SIG-M5 treated with dmso at 0.1 percent for 504 hours (cell line): ENCODE data around the gene ADARB2.

Experiments used
- DNase-seq: peaks from one replicate; lab custom pipeline; 2025; ENCODE audit not compliant: unreplicated experiment; lab: John Stamatoyannopoulos, UW

ADARB2 gene

DNA sequence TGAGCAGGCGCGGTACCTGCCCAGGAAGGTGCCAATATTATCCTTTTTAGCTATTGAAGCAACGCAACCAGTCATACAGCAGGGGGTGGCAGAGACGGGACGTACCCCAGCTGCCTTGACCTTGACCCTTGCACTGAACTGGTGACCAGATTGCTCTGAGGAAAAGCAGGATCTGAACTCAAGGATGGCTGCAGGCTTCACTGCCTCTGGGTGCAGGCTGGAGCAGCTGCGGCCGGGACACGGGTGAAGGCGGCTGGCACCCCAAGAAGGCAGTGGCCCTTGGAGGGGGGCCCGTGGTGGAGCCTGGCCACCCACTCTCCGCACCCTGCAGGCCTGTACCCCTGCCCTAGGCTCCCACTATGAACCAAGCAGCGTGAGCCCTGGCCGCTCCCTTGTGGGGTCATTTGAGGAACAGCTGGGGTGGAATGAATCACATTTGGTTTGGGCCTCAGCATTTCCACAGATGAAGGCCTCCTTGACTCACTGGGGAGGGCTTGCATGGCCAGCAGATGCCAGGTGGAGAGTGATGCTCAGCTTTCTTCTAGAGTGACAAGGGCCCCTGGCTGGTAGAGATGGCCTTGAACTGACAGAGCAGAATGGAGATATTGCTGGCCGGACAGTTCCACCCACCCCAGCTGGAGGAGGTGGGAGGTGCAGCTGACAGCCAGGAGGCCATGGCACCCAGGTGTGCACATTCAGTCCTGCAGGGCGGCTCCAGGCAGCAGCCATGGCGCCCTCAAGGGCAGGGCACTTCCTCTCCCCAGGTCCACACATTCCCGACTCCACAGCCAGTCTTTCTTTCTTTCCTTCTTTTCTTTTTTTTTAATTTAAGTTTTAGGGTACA is 462.4 kb downstream of the ADARB2 start:
- DNase-seq = no peak

DNA sequence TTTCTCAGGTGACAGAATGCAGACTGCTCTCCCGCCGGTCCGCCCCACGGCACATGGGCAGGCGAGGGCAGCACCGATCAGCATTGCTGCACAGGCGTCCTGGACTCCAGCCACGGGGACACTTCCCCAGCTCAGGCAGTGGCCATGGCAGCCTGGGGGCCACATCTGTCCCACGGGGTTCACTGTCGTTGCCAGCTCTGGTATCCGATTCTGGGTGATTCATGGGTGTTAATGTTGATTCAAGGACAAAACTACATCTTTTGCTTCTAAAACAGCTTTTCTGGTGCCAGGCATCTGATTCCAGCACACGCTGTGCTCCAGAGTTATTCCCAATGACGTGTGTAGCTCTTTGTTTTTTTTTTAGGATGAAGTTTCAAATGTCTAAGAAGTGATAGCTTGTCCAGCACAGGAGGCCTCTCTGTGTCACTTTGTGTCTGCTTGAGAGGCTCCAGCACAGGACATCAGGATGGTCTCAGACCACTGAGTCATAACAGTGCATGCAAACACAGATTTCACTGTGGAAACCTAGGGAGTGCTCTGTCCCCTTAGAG is 463.1 kb downstream of the ADARB2 start:
- DNase-seq = no peak

DNA sequence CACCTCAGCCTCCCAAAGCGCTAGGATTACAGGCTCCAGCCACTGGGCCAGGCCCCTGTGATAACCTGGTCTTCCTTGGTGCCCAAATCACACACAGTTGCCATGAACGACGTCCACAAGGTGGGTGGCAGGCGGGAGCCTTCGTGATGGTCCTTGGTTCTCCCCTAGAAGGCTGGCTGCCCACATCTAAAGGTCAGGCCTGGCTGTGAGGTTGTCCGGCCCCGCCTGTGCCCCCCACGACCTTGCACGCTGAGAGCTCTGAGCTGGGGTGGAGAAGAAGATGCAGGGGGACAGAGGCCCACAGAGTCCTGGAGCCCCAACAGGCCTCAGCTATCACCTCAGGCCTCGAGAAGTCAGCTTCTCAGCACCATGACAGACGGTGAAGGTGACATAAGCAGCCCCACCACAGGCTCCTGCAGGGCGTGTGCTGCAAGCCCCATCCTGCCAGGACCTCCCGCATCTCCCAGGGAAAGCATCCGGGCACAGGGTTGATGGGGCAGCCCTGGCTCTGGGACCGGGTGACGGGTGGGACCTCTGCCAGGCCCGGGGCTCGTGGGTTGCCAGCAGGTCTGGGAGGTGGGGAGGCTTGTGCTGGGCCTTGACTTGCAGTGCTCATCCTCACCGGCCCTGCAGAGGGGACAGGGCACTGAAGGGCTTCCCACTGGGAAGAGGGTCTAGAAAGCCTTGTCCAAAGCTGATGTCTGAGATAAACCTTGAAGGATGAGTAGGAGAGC is 463.8 kb downstream of the ADARB2 start:
- DNase-seq = no peak

DNA sequence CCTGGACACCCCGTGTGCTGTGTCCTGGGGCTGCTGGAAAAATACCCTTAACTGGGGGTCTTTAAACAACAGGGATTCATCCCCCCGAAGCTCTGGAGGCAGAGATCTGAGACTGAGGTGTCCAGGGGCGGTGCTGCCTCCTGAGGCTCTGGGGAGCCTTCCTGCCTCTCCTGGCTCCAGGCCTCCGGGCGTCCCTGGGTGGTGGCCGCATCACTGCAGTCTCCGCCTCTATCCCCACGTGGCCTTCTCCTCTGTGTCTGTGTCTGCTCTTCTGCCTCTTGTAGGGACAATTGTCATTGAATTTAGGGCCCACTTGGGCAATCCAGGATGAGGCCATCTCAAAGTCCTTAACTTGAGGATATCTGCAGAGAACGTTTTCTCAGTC is 464.6 kb downstream of the ADARB2 start:
- DNase-seq = no peak

DNA sequence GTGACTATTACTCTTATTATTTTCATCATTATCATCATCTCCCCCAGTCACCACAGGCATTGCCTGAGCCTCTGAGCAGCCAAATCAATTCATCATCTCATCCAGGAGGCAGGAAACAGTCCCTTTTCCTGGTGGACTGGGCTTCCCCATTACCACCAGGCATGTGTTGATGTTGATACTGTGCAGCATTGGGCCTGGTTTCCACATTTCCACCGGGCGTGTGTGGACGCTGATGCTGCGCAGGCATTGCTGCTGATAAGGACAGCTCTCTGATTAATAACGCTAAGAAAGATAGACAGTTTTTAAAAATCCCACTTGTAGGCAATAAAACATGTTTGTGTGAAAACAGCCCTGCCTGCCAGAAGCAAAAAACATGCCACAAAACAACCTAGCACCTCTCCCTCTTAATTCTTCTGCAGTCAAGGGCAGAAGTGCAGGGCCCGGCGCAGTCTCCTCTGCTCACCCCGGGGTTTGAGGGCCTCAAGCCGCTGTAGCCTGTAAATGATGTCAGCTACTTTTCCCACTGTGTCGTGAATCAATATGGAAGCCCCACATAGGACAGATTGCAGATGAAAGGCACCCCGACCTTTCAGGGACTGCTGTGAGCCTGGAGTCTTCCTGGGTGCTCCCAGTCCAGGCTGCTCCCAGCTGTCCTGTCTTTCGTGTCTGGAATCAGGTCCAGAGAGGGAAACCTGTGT is 465.1 kb downstream of the ADARB2 start:
- no peak for DNase-seq

DNA sequence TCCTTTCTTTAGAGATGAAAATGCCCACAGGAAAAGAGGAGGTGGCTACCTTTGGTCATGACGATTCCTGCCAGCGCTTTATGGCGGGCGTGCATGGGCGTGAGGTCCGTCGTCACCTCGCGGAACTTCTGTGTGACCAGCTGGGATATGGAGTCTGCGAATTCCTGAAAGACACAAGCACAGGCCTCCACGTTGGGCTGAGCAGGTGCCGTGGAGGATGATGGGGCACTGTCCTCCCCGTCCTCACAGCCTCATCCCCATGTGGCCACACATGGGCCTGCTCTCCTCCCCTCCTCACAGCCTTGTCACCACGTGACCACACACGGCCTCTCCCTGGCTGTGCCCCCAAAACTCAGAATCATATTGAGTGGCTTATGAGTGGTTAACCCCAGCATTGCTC is 466.4 kb downstream of the ADARB2 start:
- no peak for DNase-seq

DNA sequence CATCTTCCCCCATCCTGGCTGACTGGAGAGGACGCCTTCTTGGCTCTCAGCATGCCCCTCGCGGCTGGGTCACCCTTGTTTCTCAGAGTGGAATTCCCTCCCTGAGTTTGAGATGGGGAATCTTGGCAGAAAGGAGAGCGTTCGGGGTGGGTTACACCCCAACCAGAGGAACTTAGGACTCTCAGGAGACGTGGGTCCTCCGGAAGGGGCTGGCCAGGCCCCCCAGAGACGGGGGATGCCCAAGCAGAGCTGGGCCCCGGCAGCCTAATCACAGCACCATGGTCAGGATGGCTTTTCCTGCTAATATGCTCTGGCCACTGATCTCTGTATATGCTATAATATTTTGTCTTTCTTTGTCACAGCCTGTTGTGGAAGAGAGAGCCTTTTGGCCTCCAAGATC is 466.8 kb downstream of the ADARB2 start:
- DNase-seq = no peak

DNA sequence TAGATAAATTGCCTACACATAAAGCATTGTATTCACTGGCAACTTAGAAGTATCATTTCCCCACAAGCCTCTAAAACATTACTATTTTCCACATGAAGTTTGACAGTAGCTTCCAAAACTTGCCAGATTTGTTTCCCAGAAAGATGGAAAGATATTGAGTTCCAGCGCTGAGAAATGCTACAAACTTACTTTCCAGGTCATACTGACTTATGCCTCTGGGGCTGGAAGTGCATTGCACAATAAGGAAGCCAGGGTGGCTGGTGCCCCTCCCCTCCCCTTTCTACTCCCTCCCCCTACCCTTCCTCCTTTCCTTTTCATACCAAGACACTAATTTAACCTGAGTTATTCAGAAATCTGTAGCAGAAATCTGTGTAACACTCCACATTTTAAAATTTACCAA is 468.5 kb downstream of the ADARB2 start:
- DNase-seq = peak; percentile 21

DNA sequence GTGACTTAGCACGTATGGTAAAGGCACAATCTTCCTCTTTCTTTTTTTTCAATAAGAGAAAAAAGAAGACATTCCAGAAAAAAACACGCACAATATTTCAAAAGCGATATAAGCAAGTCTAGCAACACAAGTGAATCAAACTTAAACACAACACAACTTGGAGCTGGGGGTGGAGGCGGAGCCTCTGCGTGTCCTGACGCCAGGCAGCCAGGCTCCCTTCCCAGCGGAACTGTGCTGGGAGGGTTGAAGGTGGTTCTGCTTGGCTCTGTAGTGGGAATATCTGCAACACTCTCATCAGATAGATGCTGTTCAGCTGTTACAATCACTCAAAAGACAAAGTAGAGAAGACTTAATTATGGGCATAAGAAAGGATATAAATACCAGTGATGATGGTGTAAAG is 469.8 kb downstream of the ADARB2 start:
- no peak for DNase-seq

DNA sequence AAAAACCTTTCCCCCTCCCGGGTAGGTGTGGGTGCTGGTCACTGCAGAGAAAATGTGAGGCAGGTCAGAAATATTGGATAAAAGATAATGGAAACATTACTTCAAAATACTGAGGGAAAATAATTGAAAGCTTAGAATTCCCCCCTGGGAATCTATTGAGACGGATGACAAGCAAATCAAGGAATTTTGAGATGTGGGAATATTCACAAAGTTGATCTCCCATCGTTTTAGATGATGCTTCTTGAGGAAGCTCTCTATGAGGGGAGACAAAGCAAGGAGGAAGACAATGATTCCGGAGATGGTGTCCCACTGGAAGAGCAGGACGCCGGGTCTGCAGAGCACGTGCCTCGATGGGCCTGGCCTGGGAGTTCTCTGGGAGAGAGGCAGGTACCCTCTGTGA is 470.2 kb downstream of the ADARB2 start:
- no peak for DNase-seq

DNA sequence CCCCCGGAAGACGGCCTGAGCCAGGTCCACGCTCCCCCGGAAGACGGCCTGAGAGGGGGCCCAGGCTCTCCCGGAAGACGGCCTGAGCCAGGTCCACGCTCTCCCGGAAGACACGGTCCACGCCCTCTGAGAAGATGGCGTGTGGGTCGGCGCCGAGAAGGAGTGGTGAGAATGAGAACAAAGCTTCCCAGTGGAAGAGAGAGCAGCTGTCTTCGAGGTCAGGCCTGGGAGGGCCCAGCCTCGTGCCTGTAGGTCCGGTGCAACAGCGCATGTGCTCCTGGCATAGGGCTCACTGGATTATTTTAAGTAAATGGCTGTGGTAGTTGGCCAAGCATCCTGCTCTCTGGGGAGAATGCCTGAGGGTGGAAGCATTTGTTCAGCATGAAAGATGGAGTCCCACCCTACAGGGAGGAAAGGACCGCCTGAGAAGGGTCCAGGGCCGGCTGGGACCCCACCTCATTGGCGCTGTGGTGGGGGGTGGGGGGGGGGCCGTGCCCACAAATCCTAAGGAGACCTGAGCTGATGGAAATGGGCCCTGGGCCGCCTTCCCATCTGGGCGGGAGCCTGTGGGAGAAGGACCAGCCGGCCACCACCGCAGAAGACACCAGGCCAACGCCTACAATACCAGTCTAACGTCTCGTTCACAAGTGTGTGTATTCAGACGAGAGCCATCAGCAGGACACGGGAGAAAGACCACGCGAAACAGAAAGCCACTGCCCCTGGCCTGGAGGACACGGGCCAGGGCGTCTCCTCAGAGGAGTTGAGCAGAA is 471.1 kb downstream of the ADARB2 start:
- DNase-seq = no peak

DNA sequence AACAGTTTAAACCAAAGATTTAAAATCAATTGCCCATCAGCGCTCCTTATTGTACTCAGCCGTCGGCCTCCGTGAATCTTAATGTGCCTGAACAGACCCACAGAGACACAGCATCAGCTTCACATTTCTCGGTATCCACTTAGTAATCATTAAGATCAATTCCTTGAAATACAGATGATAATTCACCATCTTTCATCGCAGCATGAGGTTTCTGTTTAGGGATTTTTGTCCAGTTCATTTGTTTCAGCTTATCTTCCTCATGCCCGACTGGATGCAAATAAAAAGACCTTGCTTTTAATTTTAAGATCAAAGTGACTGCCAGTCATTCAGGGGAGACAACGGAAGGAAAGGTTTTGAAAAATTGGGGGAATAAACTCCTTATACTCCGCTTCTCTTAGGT is 473.3 kb downstream of the ADARB2 start:
- no peak for DNase-seq

DNA sequence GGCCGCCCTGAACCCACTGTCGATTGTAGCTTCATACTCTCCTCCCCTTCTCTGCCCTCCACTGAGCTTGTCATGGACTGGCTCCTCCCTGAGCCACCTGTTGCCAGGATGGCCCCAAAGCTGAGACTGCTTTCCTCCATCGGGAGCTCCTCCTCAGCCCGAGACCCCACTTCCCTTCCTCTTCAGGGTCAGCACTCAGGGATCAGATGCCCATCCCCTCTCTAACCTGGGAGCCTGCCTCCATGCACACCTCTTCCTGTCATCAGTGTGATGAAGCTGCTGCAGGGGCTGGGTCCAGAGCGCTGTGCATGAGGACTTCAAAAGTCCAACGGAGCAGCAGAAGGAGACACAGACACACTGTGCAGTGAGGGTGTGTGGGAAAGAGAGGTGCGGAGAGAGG is 480.1 kb downstream of the ADARB2 start:
- no peak for DNase-seq

DNA sequence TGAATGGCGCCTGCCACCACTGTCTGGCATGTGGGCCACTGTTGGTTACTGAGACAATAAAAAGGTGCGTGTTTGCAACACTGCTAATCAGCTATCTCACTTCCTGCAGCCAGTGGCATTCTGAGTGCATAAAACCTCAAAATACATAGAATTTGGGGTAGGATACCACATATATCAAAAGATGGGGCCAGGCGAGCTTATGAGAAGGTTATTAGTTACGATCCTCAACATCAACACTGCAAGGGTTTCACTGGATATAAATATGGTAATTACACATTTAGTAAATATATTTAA is 480.9 kb downstream of the ADARB2 start:
- no peak for DNase-seq

DNA sequence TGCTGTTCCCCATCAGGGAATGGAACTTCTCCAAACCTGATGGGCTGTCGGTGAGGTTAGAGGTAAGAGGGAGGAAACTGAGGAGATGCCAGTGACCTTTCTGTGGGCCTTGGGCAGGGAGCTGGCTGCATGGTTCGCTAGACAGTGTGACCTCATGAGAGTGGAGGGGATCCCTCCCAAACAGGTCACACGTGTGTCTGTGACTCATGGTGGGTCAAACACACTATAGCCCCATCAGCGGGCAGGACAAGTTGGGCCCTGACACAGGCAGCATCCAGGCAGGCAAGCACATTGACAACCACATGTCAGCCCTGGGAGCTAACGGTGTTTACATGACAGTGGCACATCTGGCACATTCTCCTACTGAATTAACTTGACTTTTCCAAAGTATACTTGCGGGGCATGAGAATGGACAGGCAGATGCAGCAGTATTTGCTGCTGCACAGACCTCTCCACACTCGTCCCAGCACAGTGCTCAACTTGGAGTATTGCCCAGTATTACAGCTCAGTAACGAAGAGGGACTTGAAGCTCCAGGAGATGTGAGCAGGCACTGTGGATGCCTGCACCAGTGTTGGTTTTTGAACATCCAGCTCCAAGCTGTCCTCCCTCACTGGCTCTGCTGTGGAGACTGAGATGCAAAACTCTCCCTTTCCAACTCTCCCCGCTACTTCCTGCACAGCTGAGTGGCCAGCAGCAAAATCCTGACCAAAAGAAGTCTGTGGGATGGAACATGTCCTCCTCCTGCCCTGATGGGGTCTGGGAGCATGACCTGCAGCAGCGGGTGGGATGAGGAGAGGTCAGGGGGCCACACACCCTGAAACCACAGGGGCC is 481.5 kb downstream of the ADARB2 start:
- no peak for DNase-seq

DNA sequence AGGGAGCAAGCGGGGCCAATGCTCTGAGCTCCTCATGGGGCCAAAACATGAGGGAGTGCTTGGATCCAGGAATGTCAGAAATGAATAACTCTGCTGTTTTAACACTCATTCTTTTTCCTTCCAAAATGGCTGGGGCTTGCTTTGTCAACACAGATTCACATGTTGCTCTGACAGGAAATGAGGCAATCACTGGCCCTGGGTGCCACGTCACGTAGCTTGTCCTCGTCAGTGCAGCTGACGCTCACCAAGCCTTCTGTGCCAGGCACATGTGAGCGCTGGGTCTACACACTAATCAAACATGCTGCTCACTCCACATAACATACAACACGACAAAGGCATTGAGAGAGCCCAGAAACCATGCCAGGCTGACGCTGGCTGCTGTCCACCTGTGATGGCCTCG is 482.2 kb downstream of the ADARB2 start:
- no peak for DNase-seq

DNA sequence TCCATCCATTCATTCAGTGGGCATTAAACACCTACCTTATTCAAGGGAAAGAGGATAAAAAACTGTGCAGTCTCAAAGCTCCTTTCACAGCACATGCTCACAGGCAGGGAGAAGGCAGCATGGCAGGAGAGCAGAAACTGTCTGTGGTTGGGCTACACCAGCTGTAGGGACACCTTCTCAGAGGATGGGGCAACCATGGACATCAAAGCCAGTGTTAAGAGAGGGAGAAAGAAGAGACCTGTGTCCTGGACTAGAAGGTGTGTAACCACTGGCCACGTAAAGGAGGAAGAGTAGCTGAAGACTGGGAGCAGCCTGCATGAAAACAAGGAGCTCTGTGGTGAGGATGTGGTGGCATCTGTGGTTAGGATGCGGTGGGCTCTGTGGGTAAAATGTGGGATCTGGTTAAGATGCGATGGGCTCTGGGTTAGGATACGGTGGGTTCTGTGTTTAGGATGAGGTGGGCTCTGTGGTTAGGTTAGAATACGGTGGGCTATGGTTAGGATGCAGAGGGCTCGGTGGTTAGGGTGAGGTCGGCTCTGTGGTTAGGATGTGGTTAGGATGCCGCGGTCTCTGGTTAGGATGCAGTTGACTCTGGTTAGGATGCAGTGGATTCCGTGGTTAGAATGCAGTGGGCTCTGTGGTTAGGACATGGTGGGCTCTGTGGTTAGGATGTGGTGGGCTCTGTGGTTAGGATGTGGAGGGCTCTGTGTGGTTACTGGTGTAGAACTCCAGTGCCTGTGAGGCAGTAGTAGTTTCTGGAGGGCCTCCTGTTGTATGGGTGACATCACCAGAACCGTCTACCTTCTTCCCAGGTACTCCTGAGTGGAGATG is 483.6 kb downstream of the ADARB2 start:
- no peak for DNase-seq

DNA sequence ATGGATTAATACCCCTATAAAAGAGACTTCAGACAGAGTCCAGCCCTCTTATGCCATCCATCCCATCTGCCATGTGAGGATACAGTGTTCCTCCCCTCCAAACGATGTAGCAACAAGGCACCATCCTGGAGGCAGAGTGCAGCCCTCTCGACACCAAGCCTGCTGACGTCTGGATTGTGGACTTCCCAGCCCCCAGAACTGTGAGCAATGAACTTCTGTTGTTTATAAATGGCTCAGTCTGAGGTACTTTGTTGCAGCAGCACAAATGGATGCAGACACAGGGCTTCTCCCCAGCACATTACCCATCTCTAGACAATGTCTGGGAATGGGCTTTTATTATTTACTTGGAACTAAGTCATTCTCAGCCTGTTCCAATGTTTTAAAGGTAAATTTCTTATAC is 485.6 kb downstream of the ADARB2 start:
- DNase-seq = no peak

DNA sequence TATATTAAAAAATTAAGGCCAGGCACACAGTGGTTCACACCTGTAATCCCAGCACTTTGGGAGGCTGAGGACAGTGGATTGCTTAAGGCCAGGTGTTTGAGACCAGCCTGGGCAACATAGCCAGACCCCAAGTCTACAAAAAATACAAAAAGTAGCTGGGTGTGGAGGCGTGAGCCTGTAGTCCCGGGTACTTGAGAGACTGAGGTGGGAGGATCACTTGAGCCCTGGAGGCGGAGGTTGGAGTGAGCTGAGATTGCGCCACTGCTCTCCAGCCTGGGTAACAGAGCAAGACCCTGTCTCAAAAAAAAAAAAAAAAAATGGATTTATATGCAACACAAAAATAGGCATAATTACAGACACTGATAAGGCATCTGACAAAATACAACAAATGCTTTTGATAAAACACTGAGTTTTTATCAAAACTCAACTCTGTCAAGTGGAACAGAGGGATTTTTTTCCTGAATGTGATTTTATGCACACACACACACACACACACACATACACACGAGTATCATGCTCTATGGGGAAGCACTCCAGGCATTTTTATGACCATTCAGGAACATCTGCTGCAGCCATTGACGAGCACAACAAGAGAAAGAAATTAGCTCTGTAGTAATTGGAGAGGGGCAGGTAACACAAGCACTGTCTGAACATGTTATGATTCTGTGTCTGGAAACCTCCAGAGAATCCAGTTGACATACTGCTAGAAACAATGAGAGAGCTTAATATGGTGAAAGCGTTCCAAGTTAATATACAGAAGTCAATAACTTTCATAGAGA is 488.0 kb downstream of the ADARB2 start:
- DNase-seq = no peak
